ENCODE results near the gene P3H2.

Gene P3H2

DNA sequence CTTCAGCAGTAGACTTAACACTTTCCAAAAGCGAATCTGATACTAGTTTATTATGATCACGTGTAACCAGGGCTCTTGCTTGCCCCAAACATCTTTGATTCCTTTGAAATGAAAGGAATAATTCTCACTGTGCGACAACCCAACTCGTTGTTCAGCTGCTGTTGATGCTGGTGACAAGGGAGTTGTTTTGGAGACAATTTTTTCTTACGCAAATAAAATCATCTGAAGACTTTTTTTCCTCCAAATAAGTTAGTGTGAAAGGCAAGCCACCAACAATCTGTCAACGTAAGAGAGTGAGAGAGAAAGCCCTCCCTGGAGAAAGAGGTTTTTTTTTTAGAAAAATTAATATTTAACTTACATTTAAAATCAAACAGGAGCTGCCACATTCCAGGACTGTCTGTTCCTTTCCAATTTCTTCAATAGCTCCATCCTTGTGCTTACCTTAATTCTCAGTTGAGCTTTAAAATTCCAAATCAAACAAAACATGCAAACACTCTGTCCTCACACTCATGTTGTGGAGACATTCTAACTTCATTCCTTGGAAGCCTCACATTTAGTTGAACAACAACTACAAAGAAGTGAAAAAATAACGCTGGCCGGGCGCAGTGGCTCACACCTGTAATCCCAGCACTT, 4.9 kb upstream of the P3H2 start:
- DNase-seq (ENCODE audit: low read depth in 2 of 2): no peak

DNA sequence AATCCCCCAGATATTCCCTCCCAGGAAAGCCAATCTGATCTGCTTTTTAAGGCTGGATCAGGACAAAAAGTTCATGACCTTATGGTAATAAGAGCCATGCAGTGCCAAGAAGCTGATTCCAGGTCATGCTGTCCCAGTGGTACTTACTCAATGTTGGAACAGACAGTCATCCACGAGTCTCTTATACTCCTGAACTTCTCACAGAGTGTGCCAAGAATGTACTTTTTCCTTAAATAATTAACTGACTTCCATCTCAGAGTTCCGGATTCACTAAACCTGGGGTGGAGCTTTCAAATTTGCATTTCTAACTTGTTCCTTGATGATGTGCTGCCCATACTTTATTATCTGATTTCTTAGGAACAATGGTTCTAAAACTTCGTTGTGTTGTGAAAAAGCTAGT, 3.4 kb upstream of the P3H2 start:
- DNase-seq (ENCODE audit: low read depth in 2 of 2): no peak

- no peak for DNase-seq (ENCODE audit: low read depth in 2 of 2)
Observed at GRCh38 chr3:190122198-190122771, 1.6 kb upstream of the P3H2 start.

DNA sequence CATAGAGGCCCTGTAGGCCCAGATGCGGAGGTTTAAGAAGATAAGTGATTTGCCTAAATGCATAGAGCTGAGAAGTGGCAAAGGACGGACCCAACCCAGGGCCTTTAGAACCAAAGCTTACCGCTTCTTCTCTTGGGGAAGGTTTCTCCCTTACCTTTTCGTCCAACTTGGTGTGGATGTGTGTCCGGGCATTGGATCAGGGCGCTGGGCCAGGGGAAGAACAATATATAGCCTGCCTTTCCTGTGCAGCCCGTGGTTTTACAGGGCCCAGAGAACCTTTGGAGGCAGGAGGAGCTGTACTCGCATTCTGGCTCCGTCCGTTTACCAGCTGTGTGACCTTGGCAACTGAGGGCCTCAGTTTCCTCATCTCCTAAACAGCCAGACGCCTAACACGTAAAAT, 686 bp upstream of the P3H2 start:
- DNase-seq (ENCODE audit: low read depth in 2 of 2): no peak

- no peak for DNase-seq (ENCODE audit: low read depth in 2 of 2)
Observed at GRCh38 chr3:190121061-190121377, 322 bp upstream of the P3H2 start.

- DNase-seq (ENCODE audit: low read depth in 2 of 2): no peak
Observed at GRCh38 chr3:190119461-190120268, 1.0 kb downstream of the P3H2 start.

DNA sequence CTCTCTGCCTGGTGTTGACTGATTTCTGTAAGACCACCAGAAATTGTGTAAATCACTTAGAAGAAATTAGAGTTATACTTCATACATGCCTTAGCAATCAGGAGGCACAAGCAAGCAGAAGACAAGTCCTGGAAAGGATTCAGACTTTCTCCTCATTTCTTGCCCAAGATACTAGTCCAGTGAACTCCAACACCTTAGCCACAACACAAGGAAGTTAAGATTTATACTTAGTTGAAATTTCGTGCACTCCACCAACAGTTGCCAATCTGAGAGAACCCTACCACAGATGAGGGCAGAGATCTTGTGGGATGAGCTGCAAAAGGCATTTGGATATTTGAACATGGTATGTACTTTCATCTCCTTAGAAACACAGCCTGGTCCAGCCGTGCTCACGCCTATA, 2.3 kb downstream of the P3H2 start:
- DNase-seq (ENCODE audit: low read depth in 2 of 2): no peak

DNA sequence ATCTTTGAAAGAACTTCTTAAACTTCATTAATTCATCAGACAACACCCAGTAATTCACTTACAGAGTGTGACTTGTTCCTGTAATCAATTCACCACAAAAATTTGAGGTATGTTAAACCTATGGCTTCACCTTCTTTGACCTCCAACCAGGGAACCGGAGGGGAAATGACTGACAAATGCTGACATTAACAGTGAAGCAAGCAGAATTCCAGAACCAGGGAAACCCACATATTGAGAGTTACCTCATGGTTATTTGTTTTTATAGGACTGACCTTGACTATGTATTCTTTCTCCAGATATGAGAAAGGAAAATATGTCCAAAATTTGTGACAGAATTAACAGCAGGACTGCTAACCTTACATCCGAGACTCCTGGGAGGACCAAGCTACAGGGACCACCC, 2.7 kb downstream of the P3H2 start:
- no peak for DNase-seq (ENCODE audit: low read depth in 2 of 2)

- DNase-seq (ENCODE audit: low read depth in 2 of 2): no peak
Observed at GRCh38 chr3:190116551-190117067, 4.1 kb downstream of the P3H2 start.

- no peak for DNase-seq (ENCODE audit: low read depth in 2 of 2)
Observed at GRCh38 chr3:190110826-190111225, 9.9 kb downstream of the P3H2 start.

DNA sequence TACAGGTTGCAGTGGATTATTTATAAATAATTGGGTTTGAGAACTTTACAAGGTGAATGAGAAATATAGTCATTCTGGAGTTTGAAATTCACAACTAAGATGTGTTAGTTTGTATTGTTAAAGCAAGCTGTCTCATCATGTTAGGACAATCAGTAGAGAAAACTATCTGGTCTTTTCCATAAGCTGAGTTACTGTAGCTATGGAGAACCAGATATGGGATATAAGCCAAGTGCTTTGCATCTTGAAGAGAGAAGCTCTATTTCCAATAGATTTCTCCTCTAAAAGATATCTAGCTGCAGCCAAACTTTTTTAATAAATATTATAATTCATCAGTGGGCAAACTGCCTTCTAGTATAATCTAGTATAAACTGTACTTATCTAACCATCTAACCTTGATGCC, 11.3 kb downstream of the P3H2 start:
- DNase-seq (ENCODE audit: low read depth in 2 of 2): no peak

DNA sequence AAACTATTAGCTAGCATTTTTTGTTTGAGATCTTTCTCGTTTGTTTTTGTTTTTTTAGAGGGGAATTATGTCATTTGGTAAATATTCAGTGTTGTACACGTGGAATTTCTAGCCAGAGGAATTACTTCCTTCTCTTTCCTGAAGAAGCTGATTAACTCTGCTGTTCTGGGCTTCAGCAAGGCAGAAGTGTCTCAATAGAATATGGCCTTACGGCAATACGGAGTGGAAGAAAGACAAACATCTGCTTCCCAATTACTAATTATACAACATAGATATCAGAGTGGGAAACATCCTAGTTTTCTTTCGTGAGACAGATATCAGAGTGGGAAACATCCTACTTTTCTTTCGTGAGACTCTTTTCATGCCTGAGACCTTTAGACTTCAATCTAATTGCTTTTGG, 11.9 kb downstream of the P3H2 start:
- no peak for DNase-seq (ENCODE audit: low read depth in 2 of 2)

DNA sequence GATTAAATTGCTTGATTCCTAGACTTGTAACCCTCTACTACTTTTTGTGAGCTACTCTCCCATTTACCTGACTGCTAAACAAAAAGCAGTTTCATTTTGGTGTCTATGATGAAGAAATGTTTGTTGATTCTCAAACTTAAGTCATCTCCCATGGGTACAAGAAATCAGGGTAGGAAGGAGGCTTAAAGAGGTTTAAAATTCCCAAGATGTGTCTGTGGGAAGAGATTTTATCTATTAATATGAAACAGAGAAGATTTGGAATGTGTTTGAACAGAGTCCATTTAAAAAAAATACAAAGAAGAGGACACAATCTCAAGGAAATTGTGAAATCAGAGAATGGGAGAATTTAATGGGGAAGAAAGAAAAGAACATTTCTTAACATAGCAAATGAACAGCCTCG, 14.8 kb downstream of the P3H2 start:
- DNase-seq (ENCODE audit: low read depth in 2 of 2): no peak

GRCh38 chr3:190101320-190102011, 19.2 kb downstream of the P3H2 start:
- no peak for DNase-seq (ENCODE audit: low read depth in 2 of 2)

DNA sequence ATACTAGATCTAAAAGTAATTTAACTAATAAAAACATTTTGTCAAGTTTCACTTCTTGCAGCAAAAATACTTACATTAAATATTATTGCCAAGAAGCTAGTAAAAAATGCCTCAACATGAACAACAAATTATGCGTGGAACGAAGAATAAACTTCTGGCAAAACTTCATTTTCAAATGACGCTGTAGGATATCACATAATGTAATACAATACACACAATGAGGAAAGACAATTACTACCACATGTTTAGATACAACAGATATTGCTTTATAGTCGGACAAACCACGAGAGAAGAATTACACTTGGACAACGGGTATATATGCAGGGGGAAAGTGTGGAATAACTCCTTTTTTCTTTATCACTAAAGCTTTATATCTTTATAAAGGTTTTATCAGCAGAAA, 21.6 kb downstream of the P3H2 start:
- no peak for DNase-seq (ENCODE audit: low read depth in 2 of 2)

- no peak for DNase-seq (ENCODE audit: low read depth in 2 of 2)
Observed at GRCh38 chr3:190097617-190098016, 23.1 kb downstream of the P3H2 start.

GRCh38 chr3:190097025-190097424, 23.7 kb downstream of the P3H2 start:
- no peak for DNase-seq (ENCODE audit: low read depth in 2 of 2)

- DNase-seq (ENCODE audit: low read depth in 2 of 2): no peak
Observed at GRCh38 chr3:190096345-190096744, 24.4 kb downstream of the P3H2 start.

DNA sequence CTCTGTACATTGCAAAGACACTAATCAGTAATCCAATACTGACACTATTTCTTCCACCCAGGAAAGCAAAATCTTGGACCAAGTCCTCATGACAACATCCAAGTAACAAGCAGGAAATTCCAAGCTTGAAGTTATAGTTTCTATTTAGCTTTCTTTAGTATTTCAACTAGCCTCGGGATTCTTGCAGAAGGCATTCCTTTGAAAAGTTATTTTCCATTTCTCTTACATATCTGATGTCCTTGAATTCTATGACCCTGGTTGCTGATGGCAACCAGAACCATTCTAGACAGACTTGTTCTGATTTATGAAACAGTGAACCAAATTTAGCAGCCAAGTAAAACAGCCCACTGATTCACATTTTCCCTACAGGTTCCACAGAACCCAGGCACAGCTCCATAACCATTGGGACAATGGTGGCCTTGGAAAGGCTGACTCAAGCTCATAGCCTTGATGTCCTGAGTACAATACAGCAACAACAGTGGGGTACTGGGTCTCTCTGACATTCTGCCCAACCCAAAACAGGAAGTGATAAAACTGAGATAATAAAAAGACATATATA, 26.5 kb downstream of the P3H2 start:
- DNase-seq (ENCODE audit: low read depth in 2 of 2): no peak

DNA sequence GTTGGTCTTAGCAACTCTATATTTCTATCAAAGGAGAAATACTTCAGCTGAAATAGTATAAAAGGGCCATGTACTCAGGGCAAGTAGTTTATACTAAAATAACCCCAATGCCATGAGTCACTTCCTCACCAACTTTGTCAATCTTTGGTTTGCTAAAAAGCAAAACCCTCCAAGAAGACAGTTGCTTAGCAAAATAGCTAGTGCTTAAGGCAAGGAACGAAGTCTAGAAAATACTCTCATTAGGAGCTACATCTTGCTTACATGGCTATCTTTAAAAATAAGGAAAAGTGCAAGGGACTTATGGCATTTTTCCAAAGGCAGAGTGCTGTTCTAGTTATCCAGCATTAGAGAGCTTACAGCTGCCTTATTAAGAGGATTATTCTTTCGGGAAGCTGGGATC, 28.4 kb downstream of the P3H2 start:
- no peak for DNase-seq (ENCODE audit: low read depth in 2 of 2)

DNA sequence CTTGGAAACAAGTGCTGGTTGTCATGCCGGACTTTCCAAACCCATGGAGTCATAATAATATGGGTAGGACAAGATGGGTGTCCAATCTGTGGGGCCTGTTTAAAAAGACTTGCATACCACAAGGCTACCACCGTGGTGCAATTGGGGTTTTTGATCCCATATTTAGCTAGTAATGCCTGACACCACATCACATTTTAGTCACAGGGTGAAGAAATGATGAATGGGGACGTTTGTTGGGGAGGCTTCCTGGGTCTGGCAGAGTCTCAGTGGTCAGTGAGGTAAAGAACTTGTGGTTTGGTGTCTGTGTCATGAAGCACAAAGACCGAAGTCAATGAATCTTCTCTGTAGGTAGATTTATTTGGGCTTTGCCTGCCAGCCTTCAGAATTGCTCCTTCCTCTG, 31.0 kb downstream of the P3H2 start:
- no peak for DNase-seq (ENCODE audit: low read depth in 2 of 2)

- no peak for DNase-seq (ENCODE audit: low read depth in 2 of 2)
Observed at GRCh38 chr3:190088890-190089289, 31.8 kb downstream of the P3H2 start.
